PFSK-1 (cell line): Measurements from ENCODE around the gene SHH.

ENCODE experiments used
- POLR2AphosphoS5 ChIP-seq: IDR thresholded peaks from 2 replicates; pipeline ENCODE4 v1.6.1; 2012; ENCODE audit warnings: low read depth, mild to moderate bottlenecking, control low read depth, low read length, moderate library complexity
- TF ChIP-seq, protein P1 (sequence below), 2 experiments: IDR thresholded peaks; 2 replicates each; pipeline versions ENCODE4 v1.6.1 to v1.8.0; 2011 to 2012; ENCODE audit warnings: low read depth in 2 of 2, low read length in 2 of 2, control low read depth in 1 of 2, inconsistent platforms in 1 of 2, mild to moderate bottlenecking in 1 of 2, moderate library complexity in 1 of 2; ENCODE audit not compliant: insufficient read depth in 1 of 2

DNA sequence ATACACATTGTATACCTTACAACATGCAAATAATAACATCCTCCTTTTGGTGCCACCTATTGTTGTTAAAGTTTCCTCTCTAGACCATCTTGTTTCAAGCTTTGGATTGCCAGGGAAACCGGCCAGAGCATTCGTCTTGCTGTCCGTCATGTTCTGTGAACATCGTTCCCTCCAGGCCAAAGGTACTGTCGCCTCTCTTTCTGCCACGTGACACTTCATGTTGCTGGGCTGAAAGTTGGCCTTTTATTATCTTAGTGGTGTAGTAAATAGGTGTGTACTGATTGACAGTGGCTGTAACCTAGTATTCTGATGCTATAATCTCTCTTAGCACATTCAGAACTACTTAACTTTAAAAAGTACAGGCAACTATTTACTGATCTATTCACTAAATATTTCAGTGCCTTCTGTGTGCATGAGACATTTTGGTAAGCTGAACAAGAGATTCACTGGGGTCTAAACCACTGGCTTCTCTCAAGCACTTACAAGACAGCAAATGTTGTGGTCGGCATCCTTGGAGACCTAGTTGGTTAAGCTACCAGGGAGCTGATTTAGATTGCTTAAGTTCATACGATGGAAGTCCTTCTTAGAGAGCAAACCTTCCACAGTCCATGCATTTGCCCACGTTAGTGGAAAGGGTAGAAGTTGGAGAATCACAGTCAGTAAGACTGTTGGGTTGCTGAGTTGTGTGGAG lies 52.4 kb downstream of the SHH start:
- no peak for TF ChIP-seq POLR2AphosphoS5
- TF ChIP-seq, protein P1, sequence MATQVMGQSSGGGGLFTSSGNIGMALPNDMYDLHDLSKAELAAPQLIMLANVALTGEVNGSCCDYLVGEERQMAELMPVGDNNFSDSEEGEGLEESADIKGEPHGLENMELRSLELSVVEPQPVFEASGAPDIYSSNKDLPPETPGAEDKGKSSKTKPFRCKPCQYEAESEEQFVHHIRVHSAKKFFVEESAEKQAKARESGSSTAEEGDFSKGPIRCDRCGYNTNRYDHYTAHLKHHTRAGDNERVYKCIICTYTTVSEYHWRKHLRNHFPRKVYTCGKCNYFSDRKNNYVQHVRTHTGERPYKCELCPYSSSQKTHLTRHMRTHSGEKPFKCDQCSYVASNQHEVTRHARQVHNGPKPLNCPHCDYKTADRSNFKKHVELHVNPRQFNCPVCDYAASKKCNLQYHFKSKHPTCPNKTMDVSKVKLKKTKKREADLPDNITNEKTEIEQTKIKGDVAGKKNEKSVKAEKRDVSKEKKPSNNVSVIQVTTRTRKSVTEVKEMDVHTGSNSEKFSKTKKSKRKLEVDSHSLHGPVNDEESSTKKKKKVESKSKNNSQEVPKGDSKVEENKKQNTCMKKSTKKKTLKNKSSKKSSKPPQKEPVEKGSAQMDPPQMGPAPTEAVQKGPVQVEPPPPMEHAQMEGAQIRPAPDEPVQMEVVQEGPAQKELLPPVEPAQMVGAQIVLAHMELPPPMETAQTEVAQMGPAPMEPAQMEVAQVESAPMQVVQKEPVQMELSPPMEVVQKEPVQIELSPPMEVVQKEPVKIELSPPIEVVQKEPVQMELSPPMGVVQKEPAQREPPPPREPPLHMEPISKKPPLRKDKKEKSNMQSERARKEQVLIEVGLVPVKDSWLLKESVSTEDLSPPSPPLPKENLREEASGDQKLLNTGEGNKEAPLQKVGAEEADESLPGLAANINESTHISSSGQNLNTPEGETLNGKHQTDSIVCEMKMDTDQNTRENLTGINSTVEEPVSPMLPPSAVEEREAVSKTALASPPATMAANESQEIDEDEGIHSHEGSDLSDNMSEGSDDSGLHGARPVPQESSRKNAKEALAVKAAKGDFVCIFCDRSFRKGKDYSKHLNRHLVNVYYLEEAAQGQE (IDR thresholded peaks at IDR 0.05; ENCODE audit: insufficient read depth in 1 of 2, low read depth in 2 of 2, low read length in 2 of 2), result no peak
